Measurements from ENCODE around the gene TEX53. TPM values are rescaled to one million over a fixed set of nuclear protein-coding genes. Genes with fewer than 3 reads are reported as not detected.

TEX53 gene
- total RNA-seq, 1 donor from 2014 or later, result not detected

DNA sequence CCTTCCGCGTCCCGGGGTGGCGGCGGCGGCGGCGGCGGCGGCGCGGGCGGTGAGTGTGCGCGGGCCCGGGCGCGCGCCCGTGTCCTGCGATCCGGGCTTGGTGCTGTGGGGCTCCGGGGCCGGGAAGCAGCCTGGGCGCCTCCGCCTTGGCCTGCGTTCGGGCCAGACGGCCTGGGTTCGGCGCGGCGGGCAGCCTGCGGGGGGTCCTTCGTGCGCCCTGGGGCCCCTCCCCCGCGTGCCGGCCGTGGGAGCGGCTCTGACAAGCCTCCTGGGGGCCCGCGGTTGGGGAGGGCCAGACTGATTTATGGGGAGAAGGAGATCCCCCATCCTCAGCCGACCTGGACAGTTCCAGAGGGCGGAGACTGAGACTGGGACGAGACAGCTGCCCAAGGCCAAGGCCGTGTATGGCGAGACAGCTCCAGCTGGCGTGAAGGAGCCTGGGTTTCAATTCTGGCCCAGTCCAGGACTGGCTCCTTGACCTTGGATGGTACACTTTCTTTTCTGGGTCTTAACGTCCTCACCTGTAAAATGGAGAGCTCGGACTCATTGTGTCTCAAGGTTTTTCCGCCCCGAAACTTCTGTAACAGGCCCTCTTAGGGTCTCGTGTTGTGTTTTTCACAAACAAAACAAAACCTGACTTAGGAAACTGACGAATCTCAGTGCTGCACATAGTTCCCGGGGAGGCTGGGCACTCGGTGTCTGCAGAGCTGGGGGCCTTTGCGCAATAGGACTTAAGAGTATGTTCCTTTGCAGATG is 45.9 kb downstream of the TEX53 start:
- Histone ChIP-seq H3K4me3 (peak overlapping the region; percentile 73 to 80), H3K27ac (peak overlapping the region; percentile 88), H3K36me3 (no peaks in the 10 kb centered on the region), H3K9me3 (no peaks in the 10 kb centered on the region), H3K27me3 (no peaks in the 10 kb centered on the region), H3K4me1 (peaks cover 26% of the 10 kb centered on the region)
- no peak for DNase-seq (ENCODE audit: extremely low spot score in 2 of 2)
- intact Hi-C loops (cut with DNase I), result no loop called here
- TF ChIP-seq POLR2A (IDR thresholded peaks at IDR 0.05), result no peak
- TF ChIP-seq, protein P1, sequence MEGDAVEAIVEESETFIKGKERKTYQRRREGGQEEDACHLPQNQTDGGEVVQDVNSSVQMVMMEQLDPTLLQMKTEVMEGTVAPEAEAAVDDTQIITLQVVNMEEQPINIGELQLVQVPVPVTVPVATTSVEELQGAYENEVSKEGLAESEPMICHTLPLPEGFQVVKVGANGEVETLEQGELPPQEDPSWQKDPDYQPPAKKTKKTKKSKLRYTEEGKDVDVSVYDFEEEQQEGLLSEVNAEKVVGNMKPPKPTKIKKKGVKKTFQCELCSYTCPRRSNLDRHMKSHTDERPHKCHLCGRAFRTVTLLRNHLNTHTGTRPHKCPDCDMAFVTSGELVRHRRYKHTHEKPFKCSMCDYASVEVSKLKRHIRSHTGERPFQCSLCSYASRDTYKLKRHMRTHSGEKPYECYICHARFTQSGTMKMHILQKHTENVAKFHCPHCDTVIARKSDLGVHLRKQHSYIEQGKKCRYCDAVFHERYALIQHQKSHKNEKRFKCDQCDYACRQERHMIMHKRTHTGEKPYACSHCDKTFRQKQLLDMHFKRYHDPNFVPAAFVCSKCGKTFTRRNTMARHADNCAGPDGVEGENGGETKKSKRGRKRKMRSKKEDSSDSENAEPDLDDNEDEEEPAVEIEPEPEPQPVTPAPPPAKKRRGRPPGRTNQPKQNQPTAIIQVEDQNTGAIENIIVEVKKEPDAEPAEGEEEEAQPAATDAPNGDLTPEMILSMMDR (IDR thresholded peaks at IDR 0.05), result no peak
- TF ChIP-seq POLR2AphosphoS5 (IDR thresholded peaks at IDR 0.05; ENCODE audit: insufficient read depth in 1 of 2, low read depth in 1 of 2), result peak; percentile 13 to 17

DNA sequence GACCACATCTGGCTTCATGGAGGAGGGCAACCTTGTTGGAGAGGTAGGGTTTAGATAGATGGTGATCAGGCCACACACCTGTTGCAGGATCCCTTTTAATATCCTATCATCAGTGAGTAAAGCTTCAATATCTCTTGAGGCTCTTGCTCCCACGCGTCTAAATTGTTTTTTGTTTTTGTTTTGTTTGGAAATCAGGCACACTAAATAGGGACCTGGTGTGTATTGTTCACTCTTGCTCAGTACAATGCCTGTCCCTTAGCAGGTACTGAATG is 49.1 kb downstream of the TEX53 start:
- Histone ChIP-seq H3K36me3 (no peaks in the 10 kb centered on the region), H3K4me3 (no peak overlapping the region), H3K27ac (no peak overlapping the region), H3K9me3 (no peaks in the 10 kb centered on the region), H3K4me1 (peaks cover 23% of the 10 kb centered on the region), H3K27me3 (no peaks in the 10 kb centered on the region)
- DNase-seq (ENCODE audit: extremely low spot score in 2 of 2), result no peak
- TF ChIP-seq POLR2AphosphoS5 (IDR thresholded peaks at IDR 0.05; ENCODE audit: insufficient read depth in 1 of 2, low read depth in 1 of 2), result no peak
- TF ChIP-seq, protein P1 (IDR thresholded peaks at IDR 0.05), result no peak
- TF ChIP-seq POLR2A (IDR thresholded peaks at IDR 0.05), result no peak
- intact Hi-C loops (cut with DNase I), result no loop called here

DNA sequence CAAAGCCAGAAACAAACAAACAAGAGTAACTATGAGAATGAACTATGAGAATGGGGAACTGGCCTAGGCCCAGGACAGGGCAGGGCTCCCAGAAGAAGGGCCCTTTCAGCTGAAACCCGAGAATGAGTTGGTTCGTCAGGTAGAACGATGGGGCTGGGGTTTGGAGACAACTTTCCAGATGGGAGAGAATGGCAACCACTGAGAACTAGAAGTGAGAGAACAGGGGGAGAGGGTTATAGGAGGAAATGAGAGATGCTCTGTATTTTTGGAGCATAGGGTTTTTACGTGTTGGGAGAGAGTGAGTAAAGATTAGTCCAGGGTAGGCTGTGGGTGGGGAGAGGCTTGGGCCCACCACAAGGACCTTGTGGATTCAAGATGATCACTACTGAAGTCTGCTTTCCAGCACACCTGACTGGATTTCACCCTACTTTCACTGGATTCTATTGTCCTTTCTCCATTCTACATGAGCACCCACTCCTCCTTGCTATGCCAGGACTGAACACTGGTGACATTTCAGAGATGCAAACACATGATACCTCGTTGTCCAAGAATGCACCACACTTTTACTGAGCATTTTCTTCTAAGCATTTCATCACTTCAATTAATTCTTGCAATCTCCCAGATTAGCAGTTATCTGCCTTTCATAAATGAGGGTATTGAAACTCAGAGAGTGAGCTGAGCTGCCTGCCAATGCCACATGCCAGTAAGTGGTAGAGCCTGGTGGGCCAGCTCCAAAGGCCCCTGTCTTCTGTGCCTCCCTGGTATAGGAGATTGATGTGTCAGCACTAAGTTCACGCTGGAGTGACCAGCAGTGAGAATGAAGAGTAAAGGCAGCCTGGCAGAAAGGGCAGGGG is 49.7 kb downstream of the TEX53 start:
- no peaks in the 10 kb centered on the region for H3K27me3 ChIP-seq
- no peaks in the 10 kb centered on the region for H3K9me3 ChIP-seq
- intact Hi-C loops (cut with DNase I), result no loop called here
- TF ChIP-seq POLR2A (IDR thresholded peaks at IDR 0.05) (no peak), POLR2AphosphoS5 (IDR thresholded peaks at IDR 0.05; ENCODE audit: insufficient read depth in 1 of 2, low read depth in 1 of 2) (no peak)
- TF ChIP-seq, protein P1 (IDR thresholded peaks at IDR 0.05), result no peak
- peaks cover 18% of the 10 kb centered on the region for H3K4me1 ChIP-seq
- no peak overlapping the region for H3K4me3 ChIP-seq
- no peak for DNase-seq (ENCODE audit: extremely low spot score in 2 of 2)
- H3K36me3 ChIP-seq, result no peaks in the 10 kb centered on the region
- H3K27ac ChIP-seq, result no peak overlapping the region

DNA sequence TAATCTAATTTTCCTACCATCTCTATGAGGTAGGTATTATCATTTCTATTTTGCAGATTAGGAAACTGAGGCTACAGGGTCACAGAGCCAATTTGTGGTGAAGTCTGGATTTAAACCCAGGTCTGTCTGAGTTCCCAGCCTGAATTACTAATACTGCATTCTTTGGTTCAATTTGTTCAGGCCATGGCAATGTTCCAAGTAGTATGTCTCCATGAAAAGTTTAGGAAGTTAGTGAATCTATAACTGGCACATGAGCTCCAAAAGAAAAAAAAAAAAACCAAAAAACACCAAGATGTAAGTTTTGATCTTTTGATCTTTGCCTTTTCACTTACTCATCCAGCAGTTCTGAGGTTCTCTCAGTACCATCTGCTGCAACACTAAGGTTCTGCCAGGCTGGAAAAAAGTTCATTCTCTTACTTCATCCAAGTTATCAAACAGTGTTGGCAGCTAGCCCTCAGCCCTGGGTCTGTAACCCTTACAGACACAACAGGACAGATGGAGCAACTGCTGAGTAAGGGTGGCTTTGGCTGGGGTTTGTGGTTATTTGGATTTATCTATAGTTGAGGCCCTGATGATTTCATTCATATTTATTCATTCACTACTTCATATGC is 50.9 kb downstream of the TEX53 start:
- Histone ChIP-seq H3K27me3 (no peaks in the 10 kb centered on the region), H3K9me3 (no peaks in the 10 kb centered on the region), H3K4me1 (peaks cover 6% of the 10 kb centered on the region), H3K27ac (no peak overlapping the region), H3K36me3 (no peaks in the 10 kb centered on the region), H3K4me3 (no peak overlapping the region)
- DNase-seq (ENCODE audit: extremely low spot score in 2 of 2), result no peak
- TF ChIP-seq, protein P1 (IDR thresholded peaks at IDR 0.05), result no peak
- TF ChIP-seq POLR2AphosphoS5 (IDR thresholded peaks at IDR 0.05; ENCODE audit: insufficient read depth in 1 of 2, low read depth in 1 of 2), result no peak
- TF ChIP-seq POLR2A (IDR thresholded peaks at IDR 0.05), result no peak
- intact Hi-C loops (cut with DNase I), result no loop called here

Small RNA genes within 50 kb of the gene (small RNA-seq; reads per million reads assigned to genes)
- not detected for gene RF00019

Other genes starting within 250 kb of the TEX53 start
- gene WHRN, start 152.3 kb downstream of the TEX53 start, total RNA-seq, result 9.1 TPM
- gene ATP6V1G1, start 70.0 kb downstream of the TEX53 start, total RNA-seq, result 161 TPM
- 11.5 TPM for gene TMEM268, start 46.5 kb downstream of the TEX53 start, total RNA-seq
- gene TEX48, start 24.4 kb upstream of the TEX53 start, total RNA-seq, result not detected
- 0.74 TPM for gene TNFSF15, start 148.2 kb upstream of the TEX53 start, total RNA-seq

All from vagina (tissue), 2 donors.